A549 (cell line): ENCODE measurements around the gene WFDC12.

Experiments
- CBX2 ChIP-seq: fragments of 200-600 bp; sonication (generic); IDR thresholded peaks from 2 replicates; pipeline ENCODE4 v1.6.1; 2016; ENCODE audit warnings: low read depth, mild to moderate bottlenecking, borderline replicate concordance
- CHD4 ChIP-seq: fragments of 200-600 bp; sonication (generic); IDR thresholded peaks from 2 replicates; pipeline ENCODE4 v1.6.1; 2016; ENCODE audit warnings: antibody characterized with exemption, mild to moderate bottlenecking, borderline replicate concordance
- CTCF ChIP-seq: fragments of >200 bp; sonication (Bioruptor Twin); formaldehyde crosslinking; IDR thresholded peaks from 3 replicates; pipeline ENCODE4 v1.5.1; 2016
- HOXB5 ChIP-seq: fragments of 250-450 bp; sonication (Bioruptor Pico); IDR thresholded peaks from 2 replicates; pipeline ENCODE4 v1.5.0; 2020; ENCODE audit warnings: mild to moderate bottlenecking, moderate library complexity
- JUN ChIP-seq, 2 experiments: fragments of >200 bp; sonication (Bioruptor Twin); formaldehyde crosslinking; IDR thresholded peaks; 2 replicates in 1 of 2; 3 replicates in 1 of 2; pipeline ENCODE4 v1.6.1; 2016 to 2017
- POLR2A ChIP-seq: IDR thresholded peaks from 2 replicates; pipeline ENCODE4 v1.6.1; 2012; ENCODE audit warnings: mild to moderate bottlenecking, low read length
- RAD21 ChIP-seq, 2 experiments: fragments of >200 bp in 1 of 2; sonication (Bioruptor Twin) in 1 of 2; formaldehyde crosslinking in 1 of 2; IDR thresholded peaks in 1 of 2; conservative IDR thresholded peaks in 1 of 2; 2 replicates in 1 of 2; 3 replicates in 1 of 2; pipeline ENCODE4 v1.6.1; 2012 to 2018; ENCODE audit warnings: inconsistent platforms in 1 of 2
- SMC3 ChIP-seq: fragments of >200 bp; sonication (Bioruptor Twin); formaldehyde crosslinking; IDR thresholded peaks from 3 replicates; pipeline ENCODE4 v1.6.1; 2018; ENCODE audit warnings: inconsistent platforms
- TF ChIP-seq, protein P1 (sequence below): fragments of 200-600 bp; sonication (generic); IDR thresholded peaks from 2 replicates; pipeline ENCODE4 v1.6.1; 2016; ENCODE audit warnings: antibody characterized with exemption, mild to moderate bottlenecking, moderate library complexity
- TF ChIP-seq, protein P2 (sequence below): IDR thresholded peaks from 2 replicates; pipeline ENCODE4 v1.6.1; 2012

GRCh38 chr20:45140836-45141235 is 16.6 kb upstream of the WFDC12 start:
- TF ChIP-seq CHD4 (no peak), CTCF (no peak), POLR2A (no peak), HOXB5 (CRISPR knock-in tag) (no peak), JUN (IDR thresholded peaks at IDR 0.05) (no peak), SMC3 (no peak), CBX2 (no peak), RAD21 (conservative IDR thresholded peaks at IDR 0.05 in 1 of 2, IDR thresholded peaks at IDR 0.05 in 1 of 2) (no peak)
- TF ChIP-seq, protein P1, sequence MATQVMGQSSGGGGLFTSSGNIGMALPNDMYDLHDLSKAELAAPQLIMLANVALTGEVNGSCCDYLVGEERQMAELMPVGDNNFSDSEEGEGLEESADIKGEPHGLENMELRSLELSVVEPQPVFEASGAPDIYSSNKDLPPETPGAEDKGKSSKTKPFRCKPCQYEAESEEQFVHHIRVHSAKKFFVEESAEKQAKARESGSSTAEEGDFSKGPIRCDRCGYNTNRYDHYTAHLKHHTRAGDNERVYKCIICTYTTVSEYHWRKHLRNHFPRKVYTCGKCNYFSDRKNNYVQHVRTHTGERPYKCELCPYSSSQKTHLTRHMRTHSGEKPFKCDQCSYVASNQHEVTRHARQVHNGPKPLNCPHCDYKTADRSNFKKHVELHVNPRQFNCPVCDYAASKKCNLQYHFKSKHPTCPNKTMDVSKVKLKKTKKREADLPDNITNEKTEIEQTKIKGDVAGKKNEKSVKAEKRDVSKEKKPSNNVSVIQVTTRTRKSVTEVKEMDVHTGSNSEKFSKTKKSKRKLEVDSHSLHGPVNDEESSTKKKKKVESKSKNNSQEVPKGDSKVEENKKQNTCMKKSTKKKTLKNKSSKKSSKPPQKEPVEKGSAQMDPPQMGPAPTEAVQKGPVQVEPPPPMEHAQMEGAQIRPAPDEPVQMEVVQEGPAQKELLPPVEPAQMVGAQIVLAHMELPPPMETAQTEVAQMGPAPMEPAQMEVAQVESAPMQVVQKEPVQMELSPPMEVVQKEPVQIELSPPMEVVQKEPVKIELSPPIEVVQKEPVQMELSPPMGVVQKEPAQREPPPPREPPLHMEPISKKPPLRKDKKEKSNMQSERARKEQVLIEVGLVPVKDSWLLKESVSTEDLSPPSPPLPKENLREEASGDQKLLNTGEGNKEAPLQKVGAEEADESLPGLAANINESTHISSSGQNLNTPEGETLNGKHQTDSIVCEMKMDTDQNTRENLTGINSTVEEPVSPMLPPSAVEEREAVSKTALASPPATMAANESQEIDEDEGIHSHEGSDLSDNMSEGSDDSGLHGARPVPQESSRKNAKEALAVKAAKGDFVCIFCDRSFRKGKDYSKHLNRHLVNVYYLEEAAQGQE, result no peak
- TF ChIP-seq, protein P2, sequence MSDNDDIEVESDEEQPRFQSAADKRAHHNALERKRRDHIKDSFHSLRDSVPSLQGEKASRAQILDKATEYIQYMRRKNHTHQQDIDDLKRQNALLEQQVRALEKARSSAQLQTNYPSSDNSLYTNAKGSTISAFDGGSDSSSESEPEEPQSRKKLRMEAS, result no peak
